22Rv1 (cell line): Measurements from ENCODE around the gene PDE9A.
"Not testable (repeated sequence)": the region's sequence is repeated elsewhere in the genome, so short reads cannot be mapped to it uniquely, and the experiment has no call there.

Experiments
- H3K27ac ChIP-seq: fragments of 450-650 bp; 2 replicates; pipeline ENCODE4 v1.5.1; 2017
- ZFX ChIP-seq: fragments of 450-650 bp; IDR thresholded peaks from 2 replicates; pipeline ENCODE4 v1.6.1; 2017; ENCODE audit warnings: antibody characterized with exemption, borderline replicate concordance
- TF ChIP-seq, protein P1 (sequence below): fragments of 450-650 bp; IDR thresholded peaks from 2 replicates; pipeline ENCODE4 v1.5.1; 2017; ENCODE audit warnings: mild to moderate bottlenecking

Gene PDE9A

DNA sequence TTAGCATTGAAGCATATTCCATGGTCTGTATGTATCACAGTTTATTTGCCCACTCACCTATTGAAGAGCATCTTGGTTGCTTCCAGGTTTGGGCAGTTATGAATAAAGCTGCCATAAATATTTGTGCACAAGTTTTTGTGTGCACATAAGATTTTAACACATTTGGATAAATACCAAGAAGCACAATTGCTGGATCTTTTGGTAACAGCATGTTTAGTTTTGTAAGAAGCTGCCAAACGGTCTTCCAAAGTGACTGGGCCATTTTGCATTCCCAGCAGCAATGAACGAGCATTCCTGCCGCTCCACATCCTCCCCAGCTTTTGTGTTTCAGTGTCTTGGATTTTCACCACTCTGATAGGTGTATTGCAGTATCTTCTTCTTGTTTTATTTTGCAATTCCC, 62.7 kb downstream of the PDE9A start:
- no peak overlapping the region for H3K27ac ChIP-seq
- no peak for TF ChIP-seq ZFX
- TF ChIP-seq, protein P1, sequence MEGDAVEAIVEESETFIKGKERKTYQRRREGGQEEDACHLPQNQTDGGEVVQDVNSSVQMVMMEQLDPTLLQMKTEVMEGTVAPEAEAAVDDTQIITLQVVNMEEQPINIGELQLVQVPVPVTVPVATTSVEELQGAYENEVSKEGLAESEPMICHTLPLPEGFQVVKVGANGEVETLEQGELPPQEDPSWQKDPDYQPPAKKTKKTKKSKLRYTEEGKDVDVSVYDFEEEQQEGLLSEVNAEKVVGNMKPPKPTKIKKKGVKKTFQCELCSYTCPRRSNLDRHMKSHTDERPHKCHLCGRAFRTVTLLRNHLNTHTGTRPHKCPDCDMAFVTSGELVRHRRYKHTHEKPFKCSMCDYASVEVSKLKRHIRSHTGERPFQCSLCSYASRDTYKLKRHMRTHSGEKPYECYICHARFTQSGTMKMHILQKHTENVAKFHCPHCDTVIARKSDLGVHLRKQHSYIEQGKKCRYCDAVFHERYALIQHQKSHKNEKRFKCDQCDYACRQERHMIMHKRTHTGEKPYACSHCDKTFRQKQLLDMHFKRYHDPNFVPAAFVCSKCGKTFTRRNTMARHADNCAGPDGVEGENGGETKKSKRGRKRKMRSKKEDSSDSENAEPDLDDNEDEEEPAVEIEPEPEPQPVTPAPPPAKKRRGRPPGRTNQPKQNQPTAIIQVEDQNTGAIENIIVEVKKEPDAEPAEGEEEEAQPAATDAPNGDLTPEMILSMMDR, result no peak

DNA sequence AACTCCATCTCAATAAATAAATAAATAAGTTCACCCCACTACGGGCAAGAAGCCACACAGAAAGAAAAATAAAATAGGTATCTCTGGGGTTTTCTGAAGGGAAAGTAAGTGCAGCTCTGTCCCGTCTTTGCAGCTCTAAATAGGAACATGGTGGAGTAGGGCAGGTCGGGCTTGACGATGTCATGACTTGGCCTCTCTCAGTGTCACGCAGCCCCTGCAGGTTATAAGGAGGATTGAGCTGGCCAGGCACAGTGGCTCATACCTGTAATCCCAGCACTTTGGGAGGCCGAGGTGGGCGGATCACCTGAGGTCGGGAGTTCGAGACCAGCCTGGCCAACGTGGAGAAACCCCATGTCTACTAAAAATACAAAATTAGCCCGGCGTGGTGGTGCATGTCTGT, 67.1 kb downstream of the PDE9A start:
- not testable (repeated sequence) for H3K27ac ChIP-seq

DNA sequence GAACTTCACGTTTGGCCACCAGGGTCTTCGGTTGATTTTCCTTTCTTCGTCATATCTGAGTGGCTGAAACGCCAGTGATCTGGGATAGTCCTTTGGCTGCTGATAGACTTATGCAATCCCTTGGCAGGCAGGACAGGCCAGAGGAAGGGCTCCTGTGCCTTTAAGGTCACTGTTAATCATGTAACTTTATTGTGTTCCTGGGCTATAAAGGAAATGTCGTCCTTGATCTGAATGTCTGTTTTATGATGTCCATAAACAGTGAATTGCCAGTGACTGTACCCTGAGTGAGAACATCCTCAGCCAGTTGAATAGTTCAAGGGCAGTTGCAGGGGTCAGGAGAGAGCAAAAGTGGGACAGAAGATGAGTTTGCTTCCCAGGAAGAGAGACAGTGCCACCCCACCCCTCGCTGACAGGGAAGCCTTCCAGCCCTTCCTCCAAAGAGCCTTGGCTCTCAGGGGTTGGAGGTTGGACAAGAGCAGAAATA, 68.0 kb downstream of the PDE9A start:
- no peak overlapping the region for H3K27ac ChIP-seq
- no peak for TF ChIP-seq ZFX
- TF ChIP-seq, protein P1, result no peak

DNA sequence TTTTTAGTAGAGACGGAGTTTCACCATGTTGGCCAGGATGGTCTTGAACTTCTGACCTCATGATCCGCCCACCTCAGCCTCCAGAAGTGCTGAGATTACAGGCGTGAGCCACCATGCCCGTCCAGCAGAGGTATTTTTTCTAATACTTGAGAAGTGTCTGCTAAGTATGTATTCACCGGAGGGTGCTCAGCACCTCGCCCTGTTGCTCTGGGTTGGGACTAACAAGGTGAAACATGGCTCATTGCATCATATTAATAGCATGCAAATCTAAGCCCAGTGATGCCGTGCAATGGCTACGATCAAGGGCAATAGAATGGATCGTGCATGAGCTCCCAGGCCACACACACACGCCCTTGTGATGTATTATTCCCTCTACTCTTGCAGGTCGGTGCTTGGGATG, 68.7 kb downstream of the PDE9A start:
- no peak overlapping the region for H3K27ac ChIP-seq
- TF ChIP-seq, protein P1, result no peak
- no peak for TF ChIP-seq ZFX

DNA sequence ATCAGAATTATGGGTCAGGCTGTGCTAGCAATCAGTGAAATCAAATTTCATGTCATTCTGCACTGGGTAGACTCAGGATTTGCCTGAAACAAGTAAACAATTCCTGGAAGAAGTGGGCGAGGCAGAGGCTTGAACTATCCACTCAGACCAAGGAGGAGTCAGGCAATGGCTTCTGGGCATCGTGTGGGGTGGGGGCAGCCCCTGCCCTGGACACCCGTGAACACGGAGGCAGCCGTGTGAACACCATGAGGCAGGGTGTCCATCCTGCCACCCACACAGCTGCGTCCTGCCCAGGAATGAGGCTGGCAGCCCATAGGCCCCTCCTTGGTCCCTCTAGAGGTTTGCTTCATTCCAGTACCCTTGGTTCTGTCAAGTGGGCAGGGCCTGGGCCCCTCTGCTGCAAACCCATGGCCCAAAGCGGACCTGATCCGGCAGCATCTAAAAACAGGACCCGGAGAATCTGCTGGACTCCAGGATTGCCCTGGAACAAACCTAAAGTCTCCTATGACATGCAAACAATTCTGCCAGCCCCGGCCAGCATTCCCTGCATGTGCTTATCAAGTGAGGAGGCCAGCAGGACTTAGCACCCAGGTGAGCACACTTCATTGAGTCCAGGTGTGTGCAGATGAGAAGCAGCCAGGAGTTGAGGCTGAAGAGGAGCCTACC, 69.5 kb downstream of the PDE9A start:
- no peak overlapping the region for H3K27ac ChIP-seq
- TF ChIP-seq, protein P1, result no peak
- no peak for TF ChIP-seq ZFX

DNA sequence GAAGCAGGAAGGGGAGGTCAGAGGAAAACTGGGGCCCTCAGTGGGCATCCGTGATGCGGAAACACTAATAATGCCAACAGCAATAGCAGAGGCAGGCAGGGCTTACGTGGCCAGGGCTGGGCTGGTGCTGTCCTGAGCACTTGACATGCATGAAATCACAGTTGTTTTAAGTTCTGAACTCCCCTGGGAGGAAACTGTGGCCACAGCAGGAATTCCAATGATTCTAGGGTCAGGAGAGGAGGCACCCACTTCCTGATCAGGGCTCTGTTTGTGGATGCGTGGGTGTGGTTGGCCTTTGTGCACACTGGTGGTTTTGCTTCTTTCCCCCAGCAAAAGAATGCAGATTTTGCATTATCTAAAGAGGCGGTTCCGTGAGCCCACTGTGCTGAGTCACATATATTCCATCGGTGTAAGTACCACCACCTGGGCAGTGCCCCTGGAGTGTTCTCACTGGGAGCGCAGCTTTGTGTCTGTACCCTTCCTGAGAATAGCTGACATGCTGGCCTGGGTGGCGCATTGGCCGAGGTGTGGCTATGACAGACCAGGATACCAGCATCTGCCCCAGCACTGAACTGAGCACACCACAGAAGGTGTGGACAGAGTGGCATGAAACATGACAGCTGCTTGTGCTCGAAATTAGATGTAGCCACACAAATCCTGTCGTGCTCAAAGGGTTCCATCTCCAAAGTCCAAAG, 71.0 kb downstream of the PDE9A start:
- no peak for TF ChIP-seq ZFX
- TF ChIP-seq, protein P1, result no peak
- H3K27ac ChIP-seq, result no peak overlapping the region

DNA sequence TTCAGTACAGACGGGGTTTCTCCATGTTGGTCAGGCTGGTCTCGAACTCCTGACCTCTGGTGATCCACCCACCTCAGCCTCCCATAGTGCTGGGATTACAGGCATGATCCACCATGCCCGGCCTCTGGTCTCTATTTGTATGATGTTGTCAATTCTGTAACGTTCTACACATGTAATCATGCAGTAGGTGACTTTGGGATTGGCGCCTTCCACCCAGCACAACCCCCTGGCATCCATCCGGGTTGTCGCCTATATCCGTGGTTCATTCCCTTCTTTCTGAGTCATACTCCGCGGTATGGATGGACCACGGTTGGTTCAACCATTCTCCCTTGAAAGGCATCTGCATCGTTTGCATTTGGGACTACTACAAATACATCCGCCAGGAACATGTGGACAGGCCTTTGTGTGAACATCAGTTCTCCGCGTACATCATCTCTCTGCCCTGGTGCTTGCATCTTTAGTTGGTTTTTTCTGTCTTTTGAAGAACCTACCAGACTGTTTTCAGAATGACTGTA, 72.1 kb downstream of the PDE9A start:
- no peak for TF ChIP-seq ZFX
- TF ChIP-seq, protein P1, result no peak
- no peak overlapping the region for H3K27ac ChIP-seq
